OCI-LY7 (cell line): ENCODE results near the gene SHMT2. TPM values are rescaled to one million over a fixed set of nuclear protein-coding genes. Genes with fewer than 3 reads are reported as not detected.

Experiments
- BruUV-seq: library from RNA; stranded (reverse); fragments of 400-500 nt; replicated peaks from 2 replicates; lab custom pipeline; 2021; lab: Mats Ljungman, UMichigan
- CTCF ChIA-PET: fragments of 300-600 bp; sonication (Branson Sonifier 250); formaldehyde crosslinking; loops from one replicate; lab custom pipeline; 2022; ENCODE audit warnings: antibody characterized with exemption; ENCODE audit not compliant: unreplicated experiment; lab: Charles Lee
- POLR2A ChIA-PET: fragments of 300-600 bp; sonication (Branson Sonifier 250); formaldehyde crosslinking; loops from one replicate; lab custom pipeline; 2022; ENCODE audit warnings: antibody characterized with exemption; lab: Charles Lee
- DNase-seq: peaks from one replicate; pipeline ENCODE4 v3.0.0-alpha.2; 2015; ENCODE audit warnings: low spot score
- H2AFZ ChIP-seq: fragments of 200-600 bp; sonication (generic), shearing (Covaris generic); 2 replicates; pipeline ENCODE4 v1.6.1; 2014; ENCODE audit warnings: mild to moderate bottlenecking, antibody characterized with exemption, low read length, moderate library complexity
- H3K27ac ChIP-seq: fragments of 200-600 bp; sonication (generic); 2 replicates; pipeline ENCODE4 v1.5.1; 2014; ENCODE audit warnings: mixed run types, low read depth, mild to moderate bottlenecking, moderate library complexity, low read length, inconsistent platforms; ENCODE audit not compliant: poor library complexity, severe bottlenecking
- H3K36me3 ChIP-seq: fragments of 200-600 bp; sonication (generic); 2 replicates; pipeline ENCODE4 v1.6.1; 2014; ENCODE audit warnings: mild to moderate bottlenecking, antibody characterized with exemption, low read length, moderate library complexity, mixed read lengths; ENCODE audit not compliant: insufficient read depth
- H3K4me1 ChIP-seq: fragments of 200-600 bp; sonication (generic); 2 replicates; pipeline ENCODE4 v1.5.1; 2014; ENCODE audit warnings: mild to moderate bottlenecking, low read length; ENCODE audit not compliant: insufficient read depth, poor library complexity, severe bottlenecking
- H3K4me2 ChIP-seq: fragments of 200-600 bp; sonication (generic); 2 replicates; pipeline ENCODE4 v1.6.1; 2014; ENCODE audit warnings: mild to moderate bottlenecking, low read length
- H3K4me3 ChIP-seq: fragments of 200-600 bp; sonication (generic); 2 replicates; pipeline ENCODE4 v1.5.1; 2014; ENCODE audit warnings: mild to moderate bottlenecking, low read depth, low read length; ENCODE audit not compliant: poor library complexity, severe bottlenecking
- H3K79me2 ChIP-seq: fragments of 200-600 bp; sonication (generic); 2 replicates; pipeline ENCODE4 v1.6.1; 2016; ENCODE audit warnings: low read depth, mild to moderate bottlenecking, low read length, moderate library complexity, mixed read lengths; ENCODE audit not compliant: insufficient read depth
- H3K9me2 ChIP-seq: fragments of 200-600 bp; sonication (generic); 2 replicates; pipeline ENCODE4 v1.6.1; 2016; ENCODE audit warnings: mild to moderate bottlenecking, low read length, mixed read lengths; ENCODE audit not compliant: insufficient read depth
- H3K9me3 ChIP-seq: fragments of 200-600 bp; sonication (generic); 2 replicates; pipeline ENCODE4 v1.6.1; 2014; ENCODE audit warnings: mild to moderate bottlenecking, mixed run types, low read length, mixed read lengths
- H4K20me1 ChIP-seq: fragments of 200-600 bp; sonication (generic); 2 replicates; pipeline ENCODE4 v1.6.1; 2014; ENCODE audit warnings: mild to moderate bottlenecking, antibody characterized with exemption, low read length, moderate library complexity, mixed read lengths; ENCODE audit not compliant: insufficient read depth
- CTCF ChIP-seq: fragments of 200-600 bp; sonication (generic); conservative IDR thresholded peaks from 2 replicates; pipeline ENCODE4 v1.5.1; 2014; ENCODE audit warnings: mild to moderate bottlenecking, antibody characterized with exemption, low read length, moderate library complexity, mixed read lengths
- EZH2phosphoT487 ChIP-seq: fragments of 200-600 bp; sonication (generic); IDR thresholded peaks from 2 replicates; pipeline ENCODE4 v1.6.1; 2018; ENCODE audit warnings: low read depth, borderline replicate concordance, mild to moderate bottlenecking, mixed run types, antibody characterized with exemption, low read length, moderate library complexity, mixed read lengths
- intact Hi-C: fragments of 100-400 bp; cut with micrococcal nuclease; formaldehyde crosslinking; loops from one replicate; pipeline ENCODE4 v1.10.0; 2022; ENCODE audit not compliant: unreplicated experiment
- total RNA-seq, 2 experiments: library from RNA; depleted of rRNA in 1 of 2; stranded (reverse); fragments of >200 nt in 1 of 2; shearing (Covaris generic) in 1 of 2; gene quantifications; 2 replicates each; pipeline ENCODE4 v1.2.3, GENCODE V29; 2014 to 2022

The SHMT2 gene
- total RNA-seq, 2 experiments from 2014 or later: 394 to 415 TPM

GRCh38 chr12:57250541-57250940, 21.0 kb downstream of the SHMT2 start:
- no peak overlapping the region for H3K4me3 ChIP-seq
- no TSS peak for BruUV-seq
- DNase-seq: no peak
- H3K36me3 ChIP-seq: no peaks in the 10 kb centered on the region
- ChIA-PET CTCF (no interaction called here), POLR2A (interaction anchor here (0.6 to 1.1 kb wide), 3 partner anchors 10 to 21 kb away, joined by 3 to 5 read pairs (median 3); no protein-coding TSS in a partner anchor)
- H3K9me3 ChIP-seq: no peaks in the 10 kb centered on the region
- no peak for TF ChIP-seq EZH2phosphoT487
- TF ChIP-seq CTCF: no peak
- no peaks in the 10 kb centered on the region for H4K20me1 ChIP-seq
- peaks cover 7% of the 10 kb centered on the region for H3K4me1 ChIP-seq
- H3K27ac ChIP-seq: no peak overlapping the region
- no peaks in the 10 kb centered on the region for H3K79me2 ChIP-seq
- intact Hi-C loops: no loop called here
- H3K9me2 ChIP-seq: no peaks in the 10 kb centered on the region
- no peak overlapping the region for H3K4me2 ChIP-seq
- H2AFZ ChIP-seq: no peak overlapping the region

GRCh38 chr12:57250956-57251355, 21.4 kb downstream of the SHMT2 start, which contains the start of gene STAC3:
STAC3 (minus strand) TSS chr12:57251187; CDS start chr12:57249636, 1,551 bp downstream.
- no TSS peak for BruUV-seq

GRCh38 chr12:57254506-57255280, 25.2 kb downstream of the SHMT2 start:
- H3K4me2 ChIP-seq: no peak overlapping the region
- no peaks in the 10 kb centered on the region for H3K79me2 ChIP-seq
- ChIA-PET POLR2A (no interaction called here), CTCF (no interaction called here)
- TF ChIP-seq EZH2phosphoT487 (no peak), CTCF (no peak)
- no peaks in the 10 kb centered on the region for H4K20me1 ChIP-seq
- TSS peak; percentile 52 for BruUV-seq
- H2AFZ ChIP-seq: no peak overlapping the region
- DNase-seq: no peak
- no peak overlapping the region for H3K27ac ChIP-seq
- intact Hi-C loops: no loop called here
- peaks cover 32% of the 10 kb centered on the region for H3K36me3 ChIP-seq
- H3K4me3 ChIP-seq: no peak overlapping the region
- H3K9me2 ChIP-seq: no peaks in the 10 kb centered on the region
- H3K4me1 ChIP-seq: no peaks in the 10 kb centered on the region
- no peaks in the 10 kb centered on the region for H3K9me3 ChIP-seq

More at GRCh38 chr12:57250956-57251355, 21.4 kb downstream of the SHMT2 start, which contains the start of gene STAC3:
- peaks cover 3% of the 10 kb centered on the region; the same call in 1 of the 2 replicates for H3K36me3 ChIP-seq
- intact Hi-C loops: no loop called here
- H3K79me2 ChIP-seq: no peaks in the 10 kb centered on the region
- no peaks in the 10 kb centered on the region for H3K9me3 ChIP-seq
- ChIA-PET POLR2A (interaction anchor here (0.6 to 1.0 kb wide), 3 partner anchors 10 to 202 kb away, joined by 3 to 5 read pairs (median 4); no protein-coding TSS in a partner anchor), CTCF (interaction anchor here (0.6 kb wide), 1 partner anchor 65 kb away, joined by 4 read pairs; no protein-coding TSS in a partner anchor)
- H3K4me3 ChIP-seq: no peak within 1 kb of the TSS
- H2AFZ ChIP-seq: no peak within 1 kb of the TSS
- H3K4me1 ChIP-seq: peaks cover 7% of the 10 kb centered on the region
- no peak for TF ChIP-seq EZH2phosphoT487
- H3K27ac ChIP-seq: no peak within 1 kb of the TSS
- no peak within 1 kb of the TSS for H3K4me2 ChIP-seq
- no peaks in the 10 kb centered on the region for H4K20me1 ChIP-seq
- DNase-seq: no peak
- H3K9me2 ChIP-seq: no peaks in the 10 kb centered on the region
